ENCODE data around the gene C22orf23.
A peak's percentile ranks its signal among the peaks of the same experiment; 100 is the strongest.

C22orf23 gene

GRCh38 chr22:37896181-37896592, 57.2 kb downstream of the C22orf23 start:
- DNase-seq = peak; percentile 30

DNA sequence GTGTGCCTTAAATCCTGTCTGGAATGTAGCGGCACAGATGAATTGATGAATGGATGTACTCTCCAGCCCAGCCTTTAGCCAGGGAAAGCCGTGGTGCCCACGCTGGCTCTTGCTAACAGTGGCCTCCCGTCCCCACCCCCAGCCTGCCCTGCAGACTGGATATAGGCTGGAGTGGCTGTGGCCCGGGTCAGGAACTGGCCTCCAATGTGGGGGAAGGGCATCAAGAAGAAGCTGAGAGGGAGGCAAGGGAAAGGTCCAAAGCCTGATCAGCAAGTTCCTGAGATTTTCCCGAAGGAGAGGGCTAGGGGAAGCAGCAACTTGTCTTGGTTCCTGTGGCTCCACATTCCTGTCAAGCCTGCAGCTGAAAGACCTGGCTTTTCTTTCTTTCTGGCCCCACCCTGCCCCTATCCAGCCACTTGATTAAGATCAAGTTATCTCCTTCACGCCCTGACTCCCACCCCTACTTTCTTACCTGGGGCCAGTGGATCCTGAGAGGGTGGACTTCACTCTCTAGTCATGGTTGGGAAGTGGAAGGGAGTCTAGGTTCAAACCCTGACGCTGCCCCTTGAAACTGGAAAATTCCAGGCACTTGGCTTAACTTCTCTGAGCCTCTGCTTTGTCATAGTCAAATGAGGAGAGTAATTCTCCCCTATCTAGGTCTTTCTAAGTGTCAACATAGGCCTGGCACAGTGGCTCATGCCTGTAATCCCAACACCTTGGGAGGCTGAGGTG, 58.3 kb downstream of the C22orf23 start:
- no peak for DNase-seq

DNA sequence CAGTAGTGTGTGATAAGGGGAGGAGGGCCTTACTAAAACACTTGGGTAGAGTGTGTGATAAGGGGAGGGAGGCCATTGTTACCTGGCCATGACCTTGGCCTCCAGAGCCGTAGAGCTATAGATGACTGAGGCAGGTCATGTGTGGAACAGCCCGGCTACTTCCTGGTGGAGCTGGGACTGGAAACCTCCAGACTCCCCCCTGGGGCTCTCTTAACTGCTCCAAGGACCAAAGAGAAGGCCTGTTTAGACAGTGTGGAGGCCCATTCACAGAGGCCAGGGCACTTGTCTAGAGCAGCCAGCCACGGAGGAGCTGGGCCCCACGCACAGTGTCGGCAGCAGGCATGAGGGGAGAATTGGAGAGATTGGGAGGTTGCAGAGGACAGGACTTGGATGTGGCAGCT, 59.8 kb downstream of the C22orf23 start:
- no peak for DNase-seq
